ENCODE measurements around the gene KHNYN. TPM values are rescaled to one million over a fixed set of nuclear protein-coding genes. Genes with fewer than 3 reads are reported as not detected.

Gene KHNYN
- total RNA-seq, 1 donor from 2014 or later, result 128 TPM

- FAIRE-seq (no peak), DNase-seq (ENCODE audit: low read depth) (no peak)
- Histone ChIP-seq H3K27me3 (ENCODE audit: control insufficient read depth, insufficient read depth, low read length) (no peaks in the 10 kb centered on the region), H3K36me3 (ENCODE audit: control insufficient read depth, insufficient read depth, low read length) (no peaks in the 10 kb centered on the region), H3K4me3 (ENCODE audit: low read depth, low read length) (no peak overlapping the region)
- no peak for TF ChIP-seq CTCF (IDR thresholded peaks at IDR 0.05; ENCODE audit: insufficient read depth, low read length, severe bottlenecking)
Measured at GRCh38 chr14:24483604-24484252, 54.0 kb downstream of the KHNYN start.

Other genes starting within 250 kb of the KHNYN start
- gene IPO4, start 241.1 kb upstream of the KHNYN start, total RNA-seq, result 27.0 and 41.9 TPM in 2 replicates
- 42.8 and 67.9 TPM in 2 replicates for gene TM9SF1, start 234.5 kb upstream of the KHNYN start, total RNA-seq
- 0.26 TPM in 1 of 2 replicates, not detected in the other for gene TSSK4, start 224.3 kb upstream of the KHNYN start, total RNA-seq
- 48.8 and 69.8 TPM in 2 replicates for gene CHMP4A, start 216.5 kb upstream of the KHNYN start, total RNA-seq
- gene MDP1, start 213.9 kb upstream of the KHNYN start, total RNA-seq, result 13.4 and 21.1 TPM in 2 replicates
- gene NEDD8, start 197.6 kb upstream of the KHNYN start, total RNA-seq, result 131 and 330 TPM in 2 replicates
- gene GMPR2, start 197.0 kb upstream of the KHNYN start, total RNA-seq, result 80.6 and 98.7 TPM in 2 replicates
- gene TINF2, start 187.3 kb upstream of the KHNYN start, total RNA-seq, result 48.7 and 91.9 TPM in 2 replicates
- gene TGM1, start 166.8 kb upstream of the KHNYN start, total RNA-seq, result 88.7 and 382 TPM in 2 replicates
- 32.6 and 58.9 TPM in 2 replicates for gene RABGGTA, start 158.4 kb upstream of the KHNYN start, total RNA-seq
- gene DHRS1, start 130.2 kb upstream of the KHNYN start, total RNA-seq, result 16.6 and 39.6 TPM in 2 replicates
- 23.2 and 26.1 TPM in 2 replicates for gene NOP9, start 130.1 kb upstream of the KHNYN start, total RNA-seq
- 1.2 and 3.9 TPM in 2 replicates for gene CIDEB, start 122.0 kb upstream of the KHNYN start, total RNA-seq
- gene LTB4R2, start 119.8 kb upstream of the KHNYN start, total RNA-seq, result 10.5 and 17.4 TPM in 2 replicates
- gene LTB4R, start 118.5 kb upstream of the KHNYN start, total RNA-seq, result 3.7 and 9.6 TPM in 2 replicates
- gene ADCY4, start 94.9 kb upstream of the KHNYN start, total RNA-seq, result 0.53 and 0.77 TPM in 2 replicates
- gene RIPK3, start 90.0 kb upstream of the KHNYN start, total RNA-seq, result 2.4 and 4.7 TPM in 2 replicates
- 4.7 and 7.3 TPM in 2 replicates for gene NFATC4, start 61.8 kb upstream of the KHNYN start, total RNA-seq
- 2.0 and 2.6 TPM in 2 replicates for gene NYNRIN, start 31.0 kb upstream of the KHNYN start, total RNA-seq
- gene CBLN3, start 286 bp upstream of the KHNYN start, total RNA-seq, result 0.38 and 0.53 TPM in 2 replicates
- gene SDR39U1, start 12.8 kb downstream of the KHNYN start, total RNA-seq, result 6.5 and 8.2 TPM in 2 replicates
- not detected in 2 replicates for gene CMA1, start 78.3 kb downstream of the KHNYN start, total RNA-seq
- gene CTSG, start 146.3 kb downstream of the KHNYN start, total RNA-seq, result not detected in 2 replicates
- gene GZMH, start 179.7 kb downstream of the KHNYN start, total RNA-seq, result not detected in 2 replicates
- not detected in 2 replicates for gene GZMB, start 204.2 kb downstream of the KHNYN start, total RNA-seq